Upper lobe of left lung (tissue), 4 donors: ENCODE data around the gene MPRIP.

Experiments used
- CTCF ChIP-seq, 6 experiments: fragments of 450-650 bp in 4 of 6; fragments of 200-600 bp in 2 of 6; sonication (generic) in 2 of 6; IDR thresholded peaks; one replicate each; pipeline ENCODE4 v1.5.1; 2016 to 2019; ENCODE audit warnings: antibody characterized with exemption in 6 of 6
- EP300 ChIP-seq, 4 donors: sonication (generic); formaldehyde crosslinking; IDR thresholded peaks; one replicate each; pipeline ENCODE4 v1.5.1; 2017; ENCODE audit warnings: antibody characterized with exemption in 4 of 4, control low read depth in 2 of 4
- POLR2A ChIP-seq, 4 donors: fragments of 450-650 bp; IDR thresholded peaks; one replicate each; pipeline ENCODE4 v1.5.1; 2016 to 2017; ENCODE audit warnings: antibody characterized with exemption in 4 of 4, mild to moderate bottlenecking in 2 of 4

- no peak for TF ChIP-seq POLR2A (IDR thresholded peaks at IDR 0.05)
- no peak for TF ChIP-seq CTCF (IDR thresholded peaks at IDR 0.05)
- no peak for TF ChIP-seq EP300 (IDR thresholded peaks at IDR 0.05)
Observed at GRCh38 chr17:17156107-17156506, 113.8 kb downstream of the MPRIP start.
